Activated CD8-positive, alpha-beta memory T cell treated with anti-CD3 and anti-CD28 coated beads for 1 hour (primary cell): ENCODE data around the gene PCNX1.
"Not testable (repeated sequence)": the region's sequence is repeated elsewhere in the genome, so short reads cannot be mapped to it uniquely, and the experiment has no call there.

Source experiments
- DNase-seq, 2 donors: peaks; one replicate each; pipeline ENCODE4 v3.0.0-alpha.2; 2020; ENCODE audit warnings: low read depth in 1 of 2; ENCODE audit errors: extremely low read depth in 1 of 2

The PCNX1 gene

DNA sequence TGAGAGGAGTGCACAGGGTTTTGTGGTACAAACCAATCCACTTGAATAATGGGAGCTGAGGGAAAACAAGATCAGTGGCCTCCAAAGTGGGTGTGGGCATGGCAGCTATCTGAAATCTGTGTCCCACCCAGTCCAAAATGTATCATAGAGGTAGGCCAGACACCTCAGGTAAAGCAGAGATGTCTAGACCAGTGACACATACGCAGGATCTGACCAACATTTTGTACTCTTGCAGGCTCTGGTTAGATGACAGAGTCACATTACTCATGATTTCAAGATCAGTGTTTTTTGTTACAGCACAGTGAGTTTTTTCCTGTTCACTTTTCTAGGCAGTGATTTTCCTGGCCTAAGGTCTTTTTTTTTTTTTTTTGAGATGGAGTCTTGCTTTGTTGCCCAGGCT is 211.8 kb downstream of the PCNX1 start:
- no peak for DNase-seq

DNA sequence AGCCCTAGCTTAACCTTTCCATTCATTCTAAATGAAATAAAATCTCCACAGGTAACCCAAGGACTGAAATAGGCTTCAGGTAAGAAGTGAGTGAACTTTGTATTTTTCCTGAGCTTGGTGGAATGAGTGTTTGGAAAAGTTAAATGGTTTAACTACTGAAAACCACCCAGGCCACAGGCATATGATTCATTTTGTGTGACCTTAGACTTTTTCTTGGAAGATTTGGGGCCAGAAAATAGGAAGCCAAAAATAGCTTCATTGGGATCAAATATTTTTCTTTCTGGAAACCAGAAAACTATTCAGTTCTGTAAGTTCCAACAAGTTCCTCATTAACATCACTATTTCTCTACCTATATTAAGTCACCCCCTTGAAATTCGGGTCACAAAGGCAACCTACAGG is 212.6 kb downstream of the PCNX1 start:
- no peak for DNase-seq

DNA sequence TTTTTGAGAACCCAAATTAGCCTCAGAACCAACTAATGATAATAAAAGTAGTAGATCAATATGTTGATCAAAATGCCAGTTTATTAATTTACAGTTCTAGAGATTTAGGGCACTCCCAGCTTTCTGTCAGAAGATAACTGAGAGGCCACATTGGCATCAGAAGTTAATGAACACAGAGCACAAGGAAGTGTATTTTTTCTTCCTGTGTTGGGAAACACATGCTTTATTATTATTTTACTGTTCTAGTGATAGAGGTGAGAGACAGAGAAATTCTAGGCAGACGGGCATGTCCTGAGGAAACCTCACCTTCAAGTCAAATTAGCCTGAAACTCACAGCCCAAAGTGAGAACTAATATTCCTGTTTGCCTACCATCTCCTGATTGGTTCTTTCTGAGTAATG is 213.7 kb downstream of the PCNX1 start:
- DNase-seq = no peak

DNA sequence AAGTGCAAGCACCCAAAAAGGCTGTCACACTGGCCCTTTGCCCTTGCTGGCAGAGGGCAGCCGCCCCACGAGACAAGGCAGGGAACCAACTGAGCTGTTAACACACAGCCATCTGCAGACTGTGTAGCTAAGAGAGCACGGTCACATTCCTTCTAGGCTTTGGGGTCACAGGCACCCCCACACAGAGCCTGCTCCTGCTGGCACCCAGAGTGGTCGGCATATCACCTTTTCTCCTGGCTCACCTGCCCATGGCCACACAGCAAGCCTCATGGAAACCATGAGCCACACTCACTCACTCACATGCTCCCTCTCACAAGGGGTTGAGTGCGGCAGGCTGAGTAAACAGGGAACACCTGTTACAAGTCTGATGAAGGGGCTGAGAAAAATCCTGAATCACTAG is 214.5 kb downstream of the PCNX1 start:
- DNase-seq = no peak

DNA sequence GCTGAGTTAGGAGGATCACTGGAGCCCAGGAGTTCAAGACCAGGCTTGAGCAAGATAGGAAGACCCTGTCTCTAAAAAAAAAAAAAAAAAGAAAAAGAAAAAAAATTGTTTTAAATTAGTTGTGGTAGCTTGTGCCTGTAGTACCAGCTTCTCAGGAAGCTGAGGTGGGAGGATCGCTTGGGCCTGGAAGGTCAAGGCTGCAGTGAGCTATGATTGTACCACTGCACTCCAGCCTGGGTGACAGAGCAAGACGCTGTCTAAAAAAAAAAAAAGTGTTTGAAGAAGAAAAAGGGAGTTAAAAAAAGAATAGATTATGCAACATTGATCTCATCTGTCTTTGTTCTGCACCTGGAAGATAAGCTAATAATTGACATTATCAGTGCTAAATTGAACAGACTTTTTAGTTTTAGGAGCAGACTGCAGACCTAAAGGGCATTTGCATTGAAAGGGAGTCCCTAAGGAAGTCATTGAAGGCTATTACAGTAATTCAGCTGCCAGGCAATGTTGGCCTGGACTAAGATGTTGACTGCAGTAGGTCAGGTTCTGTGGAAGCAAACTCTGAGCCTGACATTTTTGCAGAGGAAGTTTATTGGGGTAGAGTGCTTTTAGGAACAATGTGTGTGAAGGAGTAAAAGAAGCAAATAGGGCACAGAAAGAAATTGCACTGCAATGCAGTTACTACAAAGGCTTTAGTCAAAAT is 215.8 kb downstream of the PCNX1 start:
- no peak for DNase-seq

DNA sequence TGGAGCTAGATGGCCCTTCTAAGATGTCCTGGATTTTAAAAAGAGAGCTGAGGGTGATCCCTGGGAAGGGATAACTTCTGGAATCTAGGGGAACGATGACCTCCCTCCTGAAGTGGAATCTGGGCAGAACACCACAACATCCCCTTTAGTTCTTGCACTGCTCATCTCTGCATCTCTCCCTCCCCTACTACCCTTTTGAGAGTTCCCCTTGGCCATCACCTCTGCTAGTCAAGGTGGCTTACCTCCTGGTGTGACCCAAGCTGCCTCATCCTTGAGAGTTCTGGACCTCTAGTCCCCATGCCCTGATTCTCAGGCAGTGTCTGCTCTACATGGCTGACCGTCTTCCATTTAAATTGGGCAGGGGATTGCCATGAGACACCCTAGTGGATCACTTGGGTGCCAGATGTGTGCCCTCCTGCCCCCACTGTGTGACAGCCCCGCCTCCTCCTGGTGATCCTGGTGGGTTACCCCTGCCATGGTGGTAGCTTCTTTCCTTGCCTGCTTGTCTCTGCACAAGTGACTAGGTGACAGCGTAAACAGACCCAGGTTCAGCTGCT is 216.4 kb downstream of the PCNX1 start:
- no peak for DNase-seq

DNA sequence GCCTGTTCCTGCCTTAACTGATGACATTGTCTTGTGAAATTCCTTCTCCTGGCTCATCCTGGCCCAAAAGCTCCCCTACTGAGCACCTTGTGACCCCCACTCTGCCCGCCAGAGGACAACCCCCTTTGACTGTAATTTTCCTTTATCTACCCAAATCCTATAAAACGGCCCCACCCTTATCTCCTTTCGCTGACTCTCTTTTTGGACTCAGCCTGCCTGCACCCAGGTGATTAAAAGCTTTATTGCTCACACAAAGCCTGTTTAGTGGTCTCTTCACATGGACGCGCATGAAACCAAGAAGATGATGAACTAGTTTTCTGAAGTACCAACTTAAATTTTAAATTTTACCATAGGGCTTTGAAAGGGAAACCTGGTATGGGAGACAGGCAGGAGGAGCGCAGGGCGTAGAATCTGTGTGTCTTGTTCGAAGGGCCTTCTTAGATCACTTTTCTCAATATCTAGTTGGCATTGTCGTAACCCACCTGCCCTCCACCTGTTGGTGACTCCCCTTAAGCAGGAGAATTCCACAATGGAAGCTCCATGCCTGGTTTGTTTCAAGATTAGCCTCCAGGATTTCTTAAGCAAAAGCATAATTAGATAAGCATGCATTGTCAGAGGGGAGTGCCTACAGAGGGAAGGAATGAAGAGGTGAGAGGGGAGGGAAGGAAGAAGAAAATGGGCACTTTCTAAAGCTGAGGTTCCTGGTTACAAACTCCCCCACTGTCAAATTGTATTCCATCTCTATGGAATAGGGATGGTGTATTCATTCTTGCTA is 222.6 kb downstream of the PCNX1 start:
- DNase-seq = not testable (repeated sequence)

DNA sequence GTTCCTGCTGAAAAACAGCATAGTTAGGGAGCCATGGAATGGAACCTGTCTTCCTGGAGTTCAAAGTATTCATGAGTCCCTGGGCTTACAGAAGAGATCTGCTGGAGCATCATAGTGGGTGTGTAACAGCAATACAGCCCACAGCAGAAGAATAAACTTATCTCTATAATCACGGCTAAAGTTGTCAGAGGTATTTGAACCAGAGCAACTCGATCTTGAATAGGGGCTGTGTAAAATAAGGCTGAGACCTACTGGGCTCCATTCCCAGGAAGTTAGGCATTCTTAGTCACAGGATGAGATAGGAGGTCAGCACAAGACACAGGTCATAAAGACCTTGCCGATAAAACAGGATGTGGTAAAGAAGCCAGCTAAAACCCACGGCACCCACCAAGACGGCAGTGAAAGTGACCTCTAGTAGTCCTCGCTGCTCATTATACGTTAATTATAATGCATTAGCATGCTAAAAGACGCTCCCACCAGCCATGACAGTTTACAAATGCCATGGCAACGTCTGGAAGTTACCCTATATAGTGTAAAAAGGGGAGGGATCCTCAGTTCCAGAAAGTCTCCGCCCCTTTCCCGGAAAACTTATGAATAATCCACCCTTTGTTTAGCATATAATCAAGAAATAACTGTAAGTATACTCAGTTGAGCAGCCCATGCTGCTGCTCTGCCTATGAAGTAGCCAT is 223.4 kb downstream of the PCNX1 start:
- no peak for DNase-seq

DNA sequence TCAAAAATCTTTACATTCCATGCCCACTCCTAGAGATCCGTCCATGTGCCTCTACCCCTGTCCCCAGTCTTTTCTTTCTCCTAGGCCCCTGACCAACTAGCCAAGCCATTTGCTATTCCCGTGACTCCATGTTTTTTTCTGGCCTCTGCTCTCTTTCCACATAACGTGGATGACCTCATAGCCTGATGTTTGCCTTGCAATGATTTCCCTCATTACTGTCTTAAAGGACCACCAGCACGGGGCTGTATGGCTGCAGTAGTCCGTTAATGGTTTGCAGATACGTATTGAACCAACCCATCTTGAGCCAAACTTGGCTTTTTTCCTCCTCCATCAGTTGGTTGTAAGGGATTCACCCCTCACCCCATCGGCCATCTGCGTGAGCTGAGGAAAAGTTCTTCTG is 226.0 kb downstream of the PCNX1 start:
- no peak for DNase-seq

DNA sequence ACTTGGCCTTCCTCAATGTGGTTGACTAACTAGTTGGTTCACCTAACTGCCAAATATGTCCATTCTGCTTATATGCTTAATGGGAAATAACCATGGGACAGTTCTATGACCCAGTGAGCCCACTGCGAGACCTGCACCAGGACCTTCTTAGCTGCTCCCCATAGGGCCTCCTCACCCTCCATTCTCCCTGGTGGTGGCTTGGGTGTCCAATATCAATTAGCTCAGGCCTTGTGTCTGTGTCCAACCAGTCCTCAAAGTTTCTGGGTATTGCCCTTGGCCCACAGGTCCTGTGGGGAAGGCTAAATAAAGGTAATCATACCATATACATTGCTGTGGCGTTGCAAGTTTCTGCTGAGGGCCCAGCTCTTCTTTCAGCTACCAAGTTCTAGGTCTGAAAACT is 228.2 kb downstream of the PCNX1 start:
- no peak for DNase-seq

DNA sequence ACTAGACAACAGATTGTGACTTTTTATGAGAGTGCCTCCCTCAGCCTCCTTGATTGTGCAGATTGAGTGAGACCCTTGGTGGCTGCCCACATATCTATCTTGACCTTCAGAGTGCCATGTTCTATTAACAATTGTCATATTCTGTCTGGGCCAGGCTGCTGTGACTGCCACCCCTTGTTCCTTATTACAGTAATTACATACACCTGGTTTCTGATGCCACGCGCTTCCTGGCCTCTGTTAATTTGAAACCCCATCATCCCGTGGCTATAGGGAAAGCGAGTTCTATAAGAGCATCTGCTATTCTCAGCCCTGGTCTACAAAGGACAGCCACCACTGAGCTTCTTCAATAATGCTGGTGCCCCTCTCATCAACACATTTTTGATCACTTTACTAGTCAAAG is 228.7 kb downstream of the PCNX1 start:
- no peak for DNase-seq

DNA sequence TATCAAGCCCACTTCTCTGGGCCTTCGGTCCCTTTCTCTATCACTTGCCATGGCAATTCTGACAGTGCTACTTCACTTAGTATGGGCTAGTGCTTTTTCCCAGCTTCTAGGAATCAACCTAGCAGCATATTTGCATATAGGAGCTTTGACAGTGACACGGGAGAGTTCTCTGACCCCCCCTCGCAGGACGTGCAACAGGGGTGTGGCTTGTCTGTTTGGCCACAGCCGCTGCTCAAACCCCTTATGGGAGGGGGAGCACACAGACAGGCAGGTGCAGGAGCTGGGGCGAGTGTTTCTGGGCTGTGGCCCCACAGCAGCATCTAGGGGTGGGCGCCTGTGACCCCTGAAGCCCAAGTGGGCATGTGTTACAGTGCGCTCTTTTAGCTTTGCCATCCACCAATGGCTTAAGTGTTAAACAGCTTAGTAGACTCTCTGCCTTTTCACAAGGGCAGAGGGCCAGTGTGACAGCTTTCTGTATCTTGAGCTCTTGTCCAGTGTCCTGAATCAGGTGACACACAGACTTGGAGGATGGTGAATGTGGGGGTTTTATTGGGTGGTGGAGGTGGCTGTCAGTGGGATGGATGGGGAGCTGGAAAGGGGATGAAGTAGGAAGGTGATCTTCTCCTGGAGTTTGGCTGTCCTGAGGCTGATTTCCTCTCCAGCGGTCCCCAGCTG is 229.3 kb downstream of the PCNX1 start:
- DNase-seq = no peak

DNA sequence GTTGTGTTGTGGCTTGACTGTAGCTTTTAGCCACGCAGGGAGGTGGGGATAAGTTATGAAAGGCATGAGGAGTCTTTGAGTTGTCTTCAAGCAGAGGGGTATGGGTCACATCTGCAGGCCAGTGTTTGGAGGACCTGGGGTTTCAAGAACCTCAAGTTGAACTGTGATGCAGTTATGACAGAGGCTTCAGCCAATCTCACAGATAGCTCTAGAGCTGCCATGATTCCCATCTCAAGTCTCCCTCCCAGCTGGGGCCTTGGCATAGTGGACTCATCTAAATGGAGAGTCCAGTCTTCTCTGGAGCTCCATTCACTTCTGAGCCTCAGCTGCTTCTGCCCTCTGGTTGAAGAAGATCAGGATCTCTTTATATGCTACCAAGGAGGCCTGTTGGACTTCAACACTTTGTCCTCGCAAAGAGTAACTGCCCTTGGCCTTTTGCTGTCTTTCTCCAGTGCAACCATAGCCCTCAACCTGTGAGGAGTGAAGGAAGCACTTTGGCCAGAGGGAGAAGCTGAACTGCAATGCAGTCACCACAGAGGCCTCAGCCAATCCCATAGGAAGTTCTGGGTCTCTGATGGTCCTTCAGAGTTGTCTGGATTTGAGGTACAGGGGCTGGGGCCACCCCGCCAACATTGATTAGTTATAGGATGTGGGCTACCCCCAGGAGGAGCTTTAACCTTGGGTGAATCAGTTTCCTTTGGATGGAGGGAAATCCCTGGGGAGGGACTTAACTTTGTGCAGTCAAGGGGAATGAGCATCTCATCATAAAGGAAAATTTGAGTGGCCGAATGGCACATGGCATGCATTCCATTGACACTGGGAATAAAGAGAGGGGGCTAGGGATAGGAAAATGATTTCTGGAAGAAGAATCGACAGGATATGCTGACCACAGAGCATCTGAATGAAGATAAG is 230.5 kb downstream of the PCNX1 start:
- DNase-seq = no peak

DNA sequence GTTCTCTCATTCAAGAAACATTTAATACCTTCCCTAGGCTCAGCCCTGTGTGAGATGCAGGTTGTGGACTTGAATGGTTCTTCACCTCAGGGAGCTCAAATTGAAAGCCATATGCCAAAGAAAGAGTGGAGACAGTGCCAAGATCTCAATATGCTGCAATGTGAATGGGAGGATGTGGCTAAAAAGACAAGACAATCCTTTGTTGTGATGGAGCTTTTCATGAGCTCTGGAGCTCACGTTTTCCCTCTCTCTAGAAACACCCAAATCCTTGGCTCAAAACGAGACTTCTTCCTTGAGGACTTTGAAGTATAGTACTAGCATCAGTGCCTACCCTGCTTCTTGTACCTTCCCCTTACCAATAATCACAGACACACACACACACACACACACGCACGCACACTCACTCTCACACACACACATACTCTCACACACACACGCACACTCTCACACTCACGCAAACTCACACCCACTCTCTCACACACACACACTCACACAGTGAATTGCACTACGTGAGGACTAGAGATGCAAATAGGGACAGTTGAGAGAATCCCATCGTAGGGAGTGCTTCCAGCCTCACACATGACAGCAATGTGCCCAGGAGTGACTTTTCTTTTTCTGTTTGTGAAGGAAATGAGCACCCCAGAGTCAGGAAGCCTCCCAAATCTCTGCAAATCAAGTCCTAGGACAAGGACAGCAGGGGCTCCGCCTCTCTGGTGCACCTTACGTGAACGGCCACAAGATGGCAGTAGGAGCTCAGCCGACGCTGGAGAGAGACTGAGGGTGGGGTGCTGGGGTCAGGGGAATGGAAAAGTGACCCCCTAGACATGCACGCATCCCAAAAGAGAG is 231.4 kb downstream of the PCNX1 start:
- DNase-seq = peak in 1 of 2 donors; percentile 43

DNA sequence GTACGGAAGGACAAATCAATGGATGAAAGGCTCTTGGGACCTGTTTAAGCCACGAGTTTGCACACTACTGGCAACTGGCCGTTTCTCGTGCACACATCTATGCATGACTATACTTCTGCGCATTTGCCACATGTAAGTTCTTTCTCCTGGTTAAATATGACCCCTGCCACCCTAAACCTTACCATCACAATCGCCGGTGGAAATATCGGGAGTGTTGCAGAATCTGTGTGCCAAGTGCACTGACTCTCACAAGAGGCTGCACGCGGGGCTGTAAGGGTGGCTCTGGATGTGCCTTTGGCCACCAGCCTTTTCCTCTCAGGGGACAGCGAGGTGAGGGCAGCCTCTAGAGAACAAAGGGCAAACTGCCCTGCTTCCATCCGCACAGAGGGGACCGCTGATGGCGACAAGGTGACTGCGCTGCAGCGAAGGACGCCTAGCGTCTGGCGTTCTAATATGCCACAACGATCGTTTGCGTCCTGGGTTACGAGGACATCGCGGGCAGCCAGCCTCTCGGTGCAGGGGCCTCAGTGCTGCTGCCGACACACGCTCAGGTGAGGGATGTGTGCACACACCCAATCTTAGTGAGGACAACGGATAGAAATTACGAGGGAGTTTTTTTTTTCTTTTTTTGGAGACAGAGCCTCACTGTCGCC is 232.2 kb downstream of the PCNX1 start:
- no peak for DNase-seq

DNA sequence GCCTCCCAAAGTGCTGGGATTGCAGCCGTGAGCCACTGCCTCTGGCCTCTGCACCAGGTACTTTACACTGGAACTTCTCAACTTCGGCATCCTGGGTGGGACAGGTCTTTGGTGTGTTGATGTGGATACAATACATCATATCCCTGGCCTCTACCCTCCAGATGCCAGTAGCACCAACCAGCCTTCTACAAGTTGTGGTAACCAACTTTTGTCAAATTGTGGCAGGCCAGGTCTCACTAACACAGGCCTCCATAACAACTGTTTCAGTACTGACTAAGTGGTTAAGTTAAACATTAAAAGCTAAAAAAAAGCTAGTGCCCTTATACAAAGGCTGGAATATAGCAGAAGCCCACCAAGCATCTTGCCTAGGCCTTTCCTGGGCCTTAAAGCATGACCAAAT is 232.9 kb downstream of the PCNX1 start:
- DNase-seq = no peak

DNA sequence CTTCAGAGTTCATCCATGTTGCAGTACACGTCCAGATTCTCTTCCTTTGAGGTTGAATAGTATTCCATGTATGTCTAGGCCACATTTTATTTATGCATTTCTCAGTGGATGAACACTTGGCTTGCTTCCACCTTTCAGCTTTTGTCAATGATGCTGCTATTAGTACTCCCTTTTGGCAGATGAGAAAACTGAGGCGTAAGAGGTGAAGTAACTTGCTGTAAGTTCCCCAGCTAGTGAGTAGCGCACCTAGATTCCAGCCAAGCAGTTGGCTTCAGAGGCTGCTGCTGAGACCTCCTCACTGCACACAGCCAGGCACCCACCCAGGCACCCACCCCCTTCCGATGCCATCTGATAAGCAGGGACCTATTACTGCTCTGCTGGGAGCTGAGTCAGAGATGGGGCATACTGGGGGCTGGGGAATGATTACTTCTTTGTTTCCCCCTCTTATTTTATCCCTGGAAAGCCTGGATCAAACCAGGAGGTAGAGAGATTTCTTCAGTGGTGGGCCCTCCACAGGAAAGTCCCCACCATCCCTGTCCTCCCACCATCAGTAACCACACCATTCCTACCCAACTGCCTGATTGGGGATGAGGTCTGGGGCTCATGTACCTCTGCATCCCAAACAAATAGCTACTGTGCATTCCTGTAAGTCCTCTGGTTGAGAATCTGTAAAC is 234.6 kb downstream of the PCNX1 start:
- DNase-seq = no peak

DNA sequence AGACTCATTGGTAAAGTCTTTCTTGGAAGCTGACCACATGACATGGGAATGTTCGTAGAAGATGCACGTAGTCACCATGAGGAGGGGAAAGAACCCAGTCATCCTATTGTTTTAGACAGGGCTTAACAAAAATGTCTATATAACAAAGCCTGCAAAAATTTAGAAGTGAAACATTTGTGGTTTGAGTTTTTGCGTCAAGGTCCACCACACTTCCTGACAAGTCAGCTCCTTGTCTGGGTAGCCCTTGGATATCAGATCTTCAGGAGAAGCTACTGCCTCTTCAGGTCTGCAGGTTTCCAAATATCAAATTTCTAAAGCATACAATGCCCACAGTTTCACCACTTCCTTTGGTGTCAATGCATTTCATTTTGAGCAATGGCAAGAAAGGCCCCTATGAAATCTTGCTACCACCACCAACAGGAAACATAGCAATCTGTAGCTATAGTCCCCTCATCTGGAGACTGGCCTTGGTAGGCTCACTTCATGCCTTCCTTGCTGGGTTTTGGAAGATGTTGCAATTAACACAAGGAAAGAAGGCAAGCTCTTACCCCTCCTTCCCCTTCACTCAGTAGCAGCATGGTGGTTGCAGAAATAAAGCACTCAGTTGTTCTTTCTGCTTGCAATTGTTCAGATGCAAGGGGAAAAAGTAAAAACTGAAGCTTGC is 235.2 kb downstream of the PCNX1 start:
- no peak for DNase-seq
